Measurements from ENCODE around the gene TRAF7. TPM values are rescaled to one million over a fixed set of nuclear protein-coding genes. Genes with fewer than 3 reads are reported as not detected.

Gene TRAF7
- total RNA-seq, 1 experiment from 2014 or later, result 199 TPM

GRCh38 chr16:2189252-2189893 is 33.8 kb downstream of the TRAF7 start:
- POLR2A ChIA-PET (ENCODE audit: unreplicated experiment), result no interaction called here
- BruUV-seq (replicated peaks), result no TSS peak

GRCh38 chr16:2190002-2190658 is 34.5 kb downstream of the TRAF7 start:
- H3K4me3 ChIP-seq, result no peak overlapping the region
- H4K20me1 ChIP-seq (ENCODE audit: insufficient read depth), result no peaks in the 10 kb centered on the region
- H3K36me3 ChIP-seq (ENCODE audit: low read depth), result no peaks in the 10 kb centered on the region
- no peaks in the 10 kb centered on the region for H3K4me1 ChIP-seq (replicated peaks; ENCODE audit: insufficient read depth)
- no peaks in the 10 kb centered on the region for H3F3A ChIP-seq (ENCODE audit: insufficient read depth, low read depth)
- intact Hi-C loops (cut with micrococcal nuclease; ENCODE audit: unreplicated experiment), result no loop called here
- POLR2A ChIA-PET (ENCODE audit: unreplicated experiment), result no interaction called here
- no peak for DNase-seq
- peaks cover 2% of the 10 kb centered on the region for H3K27me3 ChIP-seq (ENCODE audit: insufficient read depth, low read depth)
- H3K9me3 ChIP-seq (ENCODE audit: insufficient read depth, low read depth), result no peaks in the 10 kb centered on the region
- no TSS peak for BruUV-seq (replicated peaks)
- CTCF ChIA-PET, result no interaction called here
- no peak overlapping the region for H3K4me2 ChIP-seq
- no peak overlapping the region for H3K27ac ChIP-seq
- TF ChIP-seq EZH2 (IDR thresholded peaks at IDR 0.05; ENCODE audit: low read depth), result no peak
- TF ChIP-seq, protein P1, sequence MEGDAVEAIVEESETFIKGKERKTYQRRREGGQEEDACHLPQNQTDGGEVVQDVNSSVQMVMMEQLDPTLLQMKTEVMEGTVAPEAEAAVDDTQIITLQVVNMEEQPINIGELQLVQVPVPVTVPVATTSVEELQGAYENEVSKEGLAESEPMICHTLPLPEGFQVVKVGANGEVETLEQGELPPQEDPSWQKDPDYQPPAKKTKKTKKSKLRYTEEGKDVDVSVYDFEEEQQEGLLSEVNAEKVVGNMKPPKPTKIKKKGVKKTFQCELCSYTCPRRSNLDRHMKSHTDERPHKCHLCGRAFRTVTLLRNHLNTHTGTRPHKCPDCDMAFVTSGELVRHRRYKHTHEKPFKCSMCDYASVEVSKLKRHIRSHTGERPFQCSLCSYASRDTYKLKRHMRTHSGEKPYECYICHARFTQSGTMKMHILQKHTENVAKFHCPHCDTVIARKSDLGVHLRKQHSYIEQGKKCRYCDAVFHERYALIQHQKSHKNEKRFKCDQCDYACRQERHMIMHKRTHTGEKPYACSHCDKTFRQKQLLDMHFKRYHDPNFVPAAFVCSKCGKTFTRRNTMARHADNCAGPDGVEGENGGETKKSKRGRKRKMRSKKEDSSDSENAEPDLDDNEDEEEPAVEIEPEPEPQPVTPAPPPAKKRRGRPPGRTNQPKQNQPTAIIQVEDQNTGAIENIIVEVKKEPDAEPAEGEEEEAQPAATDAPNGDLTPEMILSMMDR (conservative IDR thresholded peaks at IDR 0.05), result no peak
- no peak overlapping the region for H2AFZ ChIP-seq
- no peaks in the 10 kb centered on the region for H3K9me2 ChIP-seq (ENCODE audit: insufficient read depth)
- H3K79me2 ChIP-seq (ENCODE audit: low read depth), result no peaks in the 10 kb centered on the region

More at GRCh38 chr16:2189252-2189893, 33.8 kb downstream of the TRAF7 start:
- Histone ChIP-seq H3K27ac (no peak overlapping the region), H3K4me1 (replicated peaks; ENCODE audit: insufficient read depth) (no peaks in the 10 kb centered on the region), H3F3A (ENCODE audit: insufficient read depth, low read depth) (no peaks in the 10 kb centered on the region), H4K20me1 (ENCODE audit: insufficient read depth) (no peaks in the 10 kb centered on the region), H3K27me3 (ENCODE audit: insufficient read depth, low read depth) (no peaks in the 10 kb centered on the region), H3K4me2 (no peak overlapping the region), H3K4me3 (no peak overlapping the region), H3K9me3 (ENCODE audit: insufficient read depth, low read depth) (no peaks in the 10 kb centered on the region), H3K79me2 (ENCODE audit: low read depth) (no peaks in the 10 kb centered on the region), H2AFZ (no peak overlapping the region), H3K36me3 (ENCODE audit: low read depth) (no peaks in the 10 kb centered on the region), H3K9me2 (ENCODE audit: insufficient read depth) (no peaks in the 10 kb centered on the region)
- CTCF ChIA-PET, result no interaction called here
- DNase-seq, result no peak
- intact Hi-C loops (cut with micrococcal nuclease; ENCODE audit: unreplicated experiment), result no loop called here
- TF ChIP-seq, protein P1 (conservative IDR thresholded peaks at IDR 0.05), result no peak

GRCh38 chr16:2190659-2191445 is 35.3 kb downstream of the TRAF7 start:
- no peaks in the 10 kb centered on the region for H3K36me3 ChIP-seq (ENCODE audit: low read depth)
- intact Hi-C loops (cut with micrococcal nuclease; ENCODE audit: unreplicated experiment), result no loop called here
- no peaks in the 10 kb centered on the region for H4K20me1 ChIP-seq (ENCODE audit: insufficient read depth)
- no peaks in the 10 kb centered on the region for H3K79me2 ChIP-seq (ENCODE audit: low read depth)
- TF ChIP-seq, protein P1 (conservative IDR thresholded peaks at IDR 0.05), result no peak
- no peak for TF ChIP-seq EZH2 (IDR thresholded peaks at IDR 0.05; ENCODE audit: low read depth)
- BruUV-seq (replicated peaks), result no TSS peak
- no peaks in the 10 kb centered on the region for H3K4me1 ChIP-seq (replicated peaks; ENCODE audit: insufficient read depth)
- peaks cover 9% of the 10 kb centered on the region for H3K27me3 ChIP-seq (ENCODE audit: insufficient read depth, low read depth)
- ChIA-PET POLR2A (ENCODE audit: unreplicated experiment) (no interaction called here), CTCF (no interaction called here)
- no peak overlapping the region for H3K4me3 ChIP-seq
- no peak overlapping the region for H2AFZ ChIP-seq
- DNase-seq, result no peak
- no peak overlapping the region for H3K4me2 ChIP-seq
- no peaks in the 10 kb centered on the region for H3F3A ChIP-seq (ENCODE audit: insufficient read depth, low read depth)
- H3K9me2 ChIP-seq (ENCODE audit: insufficient read depth), result no peaks in the 10 kb centered on the region
- H3K9me3 ChIP-seq (ENCODE audit: insufficient read depth, low read depth), result no peaks in the 10 kb centered on the region
- no peak overlapping the region for H3K27ac ChIP-seq

Measured in PC-9 (cell line).